ENCODE results near the gene FALEC.

Gene FALEC

GRCh38 chr1:150515328-150516049 is at the start of gene FALEC:
TSS of gene FALEC (plus strand) at chr1:150515752.
- DNase-seq, result peak; percentile 85 to 89

- no peak for DNase-seq
These were observed 48.6 kb upstream of the FALEC start for GRCh38 chr1:150466964-150467363.

GRCh38 chr1:150469291-150469690 is 46.3 kb upstream of the FALEC start:
- no peak for DNase-seq

- DNase-seq, result no peak
These were observed 42.9 kb upstream of the FALEC start for GRCh38 chr1:150472601-150473200.

GRCh38 chr1:150473659-150474058 is 41.9 kb upstream of the FALEC start:
- DNase-seq, result no peak

- DNase-seq, result no peak
These were observed 40.7 kb upstream of the FALEC start for GRCh38 chr1:150474869-150475268.

- DNase-seq, result no peak
These were observed 38.8 kb upstream of the FALEC start for GRCh38 chr1:150476754-150477153.

- no peak for DNase-seq
These were observed 38.2 kb upstream of the FALEC start for GRCh38 chr1:150477320-150477719.

GRCh38 chr1:150477733-150478132 is 37.8 kb upstream of the FALEC start:
- DNase-seq, result no peak

GRCh38 chr1:150479370-150479769 is 36.2 kb upstream of the FALEC start:
- DNase-seq, result no peak

- DNase-seq, result no peak
These were observed 35.6 kb upstream of the FALEC start for GRCh38 chr1:150479927-150480352.

GRCh38 chr1:150484431-150484830 is 31.1 kb upstream of the FALEC start:
- no peak for DNase-seq

- DNase-seq, result no peak
These were observed 30.7 kb upstream of the FALEC start for GRCh38 chr1:150484861-150485260.

- peak; percentile 89 to 97 for DNase-seq
These were observed 28.4 kb upstream of the FALEC start, which contains the start of gene TARS2 for GRCh38 chr1:150486966-150487762. TSS of gene TARS2 (plus strand) at chr1:150487419. CDS start at chr1:150487451, 32 bp downstream.

- DNase-seq, result no peak
These were observed 27.8 kb upstream of the FALEC start for GRCh38 chr1:150487763-150488115.

GRCh38 chr1:150493175-150493574 is 22.4 kb upstream of the FALEC start:
- no peak for DNase-seq

GRCh38 chr1:150498342-150498741 is 17.2 kb upstream of the FALEC start:
- no peak for DNase-seq

- DNase-seq, result no peak
These were observed 10.1 kb upstream of the FALEC start for GRCh38 chr1:150505431-150505830.

- no peak for DNase-seq
These were observed 7.4 kb upstream of the FALEC start, which contains the start of gene ECM1 for GRCh38 chr1:150507912-150508864. TSS of gene ECM1 (plus strand) at chr1:150508109. CDS start at chr1:150508210, 101 bp downstream.

GRCh38 chr1:150508982-150509381 is 6.6 kb upstream of the FALEC start:
- no peak for DNase-seq

- DNase-seq, result no peak
These were observed 4.0 kb upstream of the FALEC start for GRCh38 chr1:150511551-150511950.

- DNase-seq, result no peak
These were observed 3.4 kb upstream of the FALEC start for GRCh38 chr1:150511985-150512660.
